K562 (cell line): ENCODE data around the gene NUP88. TPM values are rescaled to one million over a fixed set of nuclear protein-coding genes. Genes with fewer than 3 reads are reported as not detected.
A peak's percentile ranks its signal among the peaks of the same experiment; 100 is the strongest.

Experiments used
- FOXP1 ChIP-seq: sonication (generic); formaldehyde crosslinking; IDR thresholded peaks from 2 replicates; pipeline ENCODE4 v1.8.0; 2022; ENCODE audit warnings: mild to moderate bottlenecking, missing genetic modification reagents
- HIVEP1 ChIP-seq: fragments of 250-450 bp; sonication (Bioruptor Pico); IDR thresholded peaks from 2 replicates; pipeline ENCODE4 v1.4.0; 2020; ENCODE audit warnings: mild to moderate bottlenecking
- JUND ChIP-seq, 2 experiments: IDR thresholded peaks; 2 replicates in 1 of 2; 3 replicates in 1 of 2; pipeline ENCODE4 v1.6.1; 2011; ENCODE audit warnings: borderline replicate concordance in 2 of 2, low read depth in 2 of 2, low read length in 2 of 2, improper control_type of control experiment in 1 of 2, missing biosample characterization in 1 of 2, missing genetic modification characterization in 1 of 2, missing genetic modification reagents in 1 of 2
- MBD2 ChIP-seq: sonication (generic); IDR thresholded peaks from 2 replicates; pipeline ENCODE4 v1.6.1; 2016; ENCODE audit warnings: low read depth, borderline replicate concordance
- SP1 ChIP-seq: sonication (generic); formaldehyde crosslinking; IDR thresholded peaks from 2 replicates; pipeline ENCODE4 v1.8.1; 2022; ENCODE audit warnings: mild to moderate bottlenecking, missing genetic modification reagents
- TAF9B ChIP-seq: fragments of 450-650 bp; IDR thresholded peaks from 2 replicates; pipeline ENCODE4 v1.6.1; 2018; ENCODE audit warnings: mild to moderate bottlenecking; ENCODE audit not compliant: partially characterized antibody
- YY1 ChIP-seq, 3 experiments: IDR thresholded peaks; 2 replicates each; pipeline ENCODE4 v1.6.1; 2011; ENCODE audit warnings: low read length in 2 of 3, mild to moderate bottlenecking in 2 of 3, moderate library complexity in 2 of 3, borderline replicate concordance in 1 of 3, control low read depth in 1 of 3, low read depth in 1 of 3; ENCODE audit not compliant: insufficient read depth in 3 of 3, insufficient replicate concordance in 2 of 3, control insufficient read depth in 1 of 3, insufficient read length in 1 of 3; ENCODE audit errors: extremely low read depth in 1 of 3
- ZNF318 ChIP-seq, 2 experiments: fragments of 450-650 bp; IDR thresholded peaks; 2 replicates each; pipeline ENCODE4 v1.6.1; 2016; ENCODE audit warnings: mild to moderate bottlenecking in 2 of 2, borderline replicate concordance in 1 of 2, low read depth in 1 of 2, moderate library complexity in 1 of 2
- ZNF449 ChIP-seq: fragments of 250-450 bp; sonication (Bioruptor Pico); IDR thresholded peaks from 2 replicates; pipeline ENCODE4 v1.8.0; 2022; ENCODE audit warnings: moderate library complexity, mild to moderate bottlenecking, inconsistent platforms
- polyA plus RNA-seq, 8 experiments: library from polyadenylated mRNA; depleted of rRNA in 4 of 8; stranded (reverse) in 5 of 8; unstranded in 3 of 8; fragments of >200 nt; fragmentation: Nextera tagmentation in 2 of 8; fragmentation: Illumina TruSeq in 1 of 8; extraction: Ambion mirVana in 2 of 8; extraction: Trizol in 1 of 8; gene quantifications; 2 replicates each; pipeline versions ENCODE4 v1.2.1 to v1.2.3, GENCODE V29; 2011 to 2014; ENCODE audit warnings: inconsistent platforms in 1 of 8, missing spikeins in 1 of 8
- total RNA-seq, 7 experiments: library from RNA; depleted of rRNA in 6 of 7; stranded (reverse); fragments of >200 nt in 6 of 7; fragmentation: Illumina TruSeq in 2 of 7; extraction: Trizol in 2 of 7; gene quantifications; 2 replicates each; pipeline versions ENCODE4 v1.2.1 to v1.2.3, GENCODE V29; 2011 to 2021; ENCODE audit warnings: low replicate concordance in 1 of 7

Gene NUP88
- total and polyA plus RNA-seq, 9 of the 15 experiments (the other 6 are each of a cell fraction or from before 2014, with no cell fraction given), result 59.9 to 160 (median 119) TPM

GRCh38 chr17:5419356-5419958 lies at the start of gene NUP88 (continued):
- TF ChIP-seq ZNF449 (CRISPR knock-in tag) (no peak), YY1 (IDR thresholded peaks at IDR 0.05; ENCODE audit: borderline replicate concordance in 1 of 3, control insufficient read depth in 1 of 3, extremely low read depth in 1 of 3, insufficient read depth in 3 of 3, insufficient read length in 1 of 3, insufficient replicate concordance in 2 of 3, low read depth in 1 of 3, low read length in 2 of 3) (peak; percentile 80 to 96 (median 95)), MBD2 (peak; percentile 73), SP1 (CRISPR knock-in tag) (peak; percentile 28; the same call in 1 of the 2 replicates), HIVEP1 (CRISPR knock-in tag) (no peak), TAF9B (peak; percentile 82), JUND (IDR thresholded peaks at IDR 0.05; ENCODE audit: borderline replicate concordance, low read depth, low read length) (no peak), JUND (tag; IDR thresholded peaks at IDR 0.05; ENCODE audit: borderline replicate concordance, low read depth, low read length) (no peak), ZNF318 (IDR thresholded peaks at IDR 0.05; ENCODE audit: borderline replicate concordance in 1 of 2, low read depth in 1 of 2) (no peak), FOXP1 (CRISPR knock-in tag) (peak; percentile 26; the same call in 1 of the 2 replicates)
